Adrenal gland (tissue), 12 donors: ENCODE measurements around the gene HOXB13. TPM values are rescaled to one million over a fixed set of nuclear protein-coding genes. Genes with fewer than 3 reads are reported as not detected.

ENCODE experiments used
- DNase-seq, 7 donors: peaks; one replicate each; pipeline ENCODE4 v3.0.0-alpha.2; 2019 to 2020
- H3K27ac ChIP-seq, 5 donors: fragments of 200-600 bp; sonication (generic) in 4 of 5; 1 replicate in 3 of 5; 2 replicates in 2 of 5; pipeline versions ENCODE4 v1.5.1 to v1.8.0; 2016 to 2020; ENCODE audit warnings: mild to moderate bottlenecking in 1 of 5
- H3K27me3 ChIP-seq: fragments of 200-600 bp; 2 replicates; pipeline ENCODE4 v1.8.0; 2021
- H3K36me3 ChIP-seq, 2 donors: fragments of 200-600 bp; replicated peaks in 1 of 2; 1 replicate in 1 of 2; 2 replicates in 1 of 2; pipeline versions ENCODE4 v1.5.1 to v1.8.0; 2018 to 2022
- H3K4me1 ChIP-seq, 2 donors: fragments of 200-600 bp; replicated peaks in 1 of 2; 1 replicate in 1 of 2; 2 replicates in 1 of 2; pipeline versions ENCODE4 v1.5.1 to v1.8.0; 2018 to 2021
- H3K4me3 ChIP-seq, 4 donors: fragments of 200-600 bp; sonication (generic) in 3 of 4; one replicate each; pipeline ENCODE4 v1.5.1; 2016 to 2018
- H3K9me3 ChIP-seq, 3 donors: fragments of 200-600 bp; sonication (generic) in 1 of 3; replicated peaks in 1 of 3; 1 replicate in 2 of 3; 2 replicates in 1 of 3; pipeline versions ENCODE4 v1.5.1 to v1.8.0; 2016 to 2021
- POLR2A ChIP-seq, 2 donors: fragments of 450-650 bp; IDR thresholded peaks; one replicate each; pipeline ENCODE4 v1.6.1; 2017; ENCODE audit warnings: antibody characterized with exemption in 2 of 2, mild to moderate bottlenecking in 2 of 2, moderate library complexity in 1 of 2
- WGBS, 4 donors: extraction: QIAGEN DNeasy Blood & Tissue Kit in 2 of 4; methylation state at CpG; one replicate each; pipeline versions ENCODE4 v1.1.5 to v1.1.7; 2013 to 2017; 5-methylcytosine and 5-hydroxymethylcytosine counted together
- intact Hi-C, 2 donors: fragments of 100-400 bp; cut with DNase I; formaldehyde crosslinking; loops; one replicate each; pipeline versions ENCODE4 v1.14.1 to v1.15.0; 2022 to 2023
- polyA plus RNA-seq, 3 donors: library from polyadenylated mRNA; stranded (reverse); fragments of 200-250 nt in 2 of 3; fragments of 350-450 nt in 1 of 3; fragmentation: Illumina TruSeq in 1 of 3; extraction: RNeasy Lipid Tissue Mini Kit (QIAGEN cat#74804) in 1 of 3; gene quantifications; one replicate each; pipeline ENCODE4 v1.2.3, GENCODE V29; 2013 to 2014
- total RNA-seq, 9 donors: library from RNA; depleted of rRNA in 4 of 9; stranded (reverse); fragments of >200 nt in 4 of 9; fragments of 120-200 nt in 1 of 9; fragmentation: NEBNext Ultra II Directional in 1 of 9; extraction: Animal tissue kit (Norgen Biotek cat#: 25700) in 1 of 9; gene quantifications; one replicate each; pipeline versions ENCODE4 v1.1.0 to v1.2.4, GENCODE V29; 2013 to 2023
- TF ChIP-seq, protein P1 (sequence below), 6 experiments: fragments of 450-650 bp in 4 of 6; fragments of 200-600 bp in 2 of 6; sonication (generic) in 1 of 6; IDR thresholded peaks; 1 replicate in 5 of 6; 2 replicates in 1 of 6; pipeline versions ENCODE4 v1.5.1 to v1.8.0; 2016 to 2021; ENCODE audit warnings: antibody characterized with exemption in 6 of 6, mild to moderate bottlenecking in 2 of 6, moderate library complexity in 1 of 6
- donor health status: healthy with polysubstance abuse.
- donor health status: Bipolar disorder and iron deficiency.
- donor health status: DM: yes; HTN: yes; CAD: no.
- donor health status: DM: no; HTN: no; CAD: no.
- donor health status: DM: no; HTN: no; CAD: no.
- donor health status: DM: yes; HTN: yes; CAD: no.

The HOXB13 gene
- total and polyA plus RNA-seq, 12 donors = 0.07 to 0.11 TPM; not detected in 10

DNA sequence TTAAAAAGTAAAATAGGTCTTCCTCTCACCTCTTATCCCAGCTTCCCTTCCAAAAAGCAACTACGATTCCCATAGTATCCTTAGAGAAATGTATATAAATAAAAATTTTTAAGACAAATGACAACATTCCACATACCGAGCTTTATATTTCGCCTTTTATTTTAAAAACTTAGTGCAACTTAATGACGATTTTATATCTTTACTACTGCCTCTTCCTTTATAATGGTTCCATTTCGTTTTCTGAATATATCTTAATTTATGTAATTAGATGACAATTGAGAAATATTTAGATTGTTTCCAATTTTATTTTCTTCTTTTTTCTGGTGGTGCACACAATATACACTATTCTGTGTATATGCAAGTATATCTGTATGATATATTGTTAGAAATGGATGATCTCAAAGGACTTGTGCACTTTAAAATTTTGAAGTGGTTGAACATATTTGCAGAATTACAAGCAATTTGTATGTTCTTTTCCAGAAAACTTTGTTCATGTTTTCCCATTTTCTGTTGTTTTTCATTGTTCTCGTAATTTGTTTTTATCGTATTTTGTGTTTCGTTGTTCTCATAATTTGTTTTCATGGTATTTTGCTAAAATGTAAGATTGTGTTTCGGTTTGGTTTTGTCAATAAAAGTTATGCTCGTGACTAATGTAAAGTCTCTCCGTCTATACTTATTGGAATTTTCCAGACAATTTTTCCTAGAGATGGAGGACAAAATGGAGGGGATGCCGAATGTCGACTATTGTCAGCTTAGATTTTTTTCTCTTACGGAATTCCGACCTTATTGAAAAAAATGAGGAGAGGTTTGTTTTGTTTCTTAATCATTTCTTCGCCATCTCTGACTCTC lies 20.4 kb upstream of the HOXB13 start:
- Histone ChIP-seq H3K27me3 (peaks cover 98% of the 10 kb centered on the region), H3K4me1 (peaks cover 0 to 8% of the 10 kb centered on the region in 2 donors), H3K36me3 (no peaks in the 10 kb centered on the region), H3K27ac (no peak overlapping the region), H3K4me3 (no peak overlapping the region), H3K9me3 (peaks cover 0 to 4% (median 0%) of the 10 kb centered on the region in 3 donors)
- 22 to 34% (median 31%) methylated on average over 16 of the region's 16 CpGs for whole genome bisulfite sequencing, 4 donors
- TF ChIP-seq, protein P1, sequence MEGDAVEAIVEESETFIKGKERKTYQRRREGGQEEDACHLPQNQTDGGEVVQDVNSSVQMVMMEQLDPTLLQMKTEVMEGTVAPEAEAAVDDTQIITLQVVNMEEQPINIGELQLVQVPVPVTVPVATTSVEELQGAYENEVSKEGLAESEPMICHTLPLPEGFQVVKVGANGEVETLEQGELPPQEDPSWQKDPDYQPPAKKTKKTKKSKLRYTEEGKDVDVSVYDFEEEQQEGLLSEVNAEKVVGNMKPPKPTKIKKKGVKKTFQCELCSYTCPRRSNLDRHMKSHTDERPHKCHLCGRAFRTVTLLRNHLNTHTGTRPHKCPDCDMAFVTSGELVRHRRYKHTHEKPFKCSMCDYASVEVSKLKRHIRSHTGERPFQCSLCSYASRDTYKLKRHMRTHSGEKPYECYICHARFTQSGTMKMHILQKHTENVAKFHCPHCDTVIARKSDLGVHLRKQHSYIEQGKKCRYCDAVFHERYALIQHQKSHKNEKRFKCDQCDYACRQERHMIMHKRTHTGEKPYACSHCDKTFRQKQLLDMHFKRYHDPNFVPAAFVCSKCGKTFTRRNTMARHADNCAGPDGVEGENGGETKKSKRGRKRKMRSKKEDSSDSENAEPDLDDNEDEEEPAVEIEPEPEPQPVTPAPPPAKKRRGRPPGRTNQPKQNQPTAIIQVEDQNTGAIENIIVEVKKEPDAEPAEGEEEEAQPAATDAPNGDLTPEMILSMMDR (IDR thresholded peaks at IDR 0.05) = no peak
- TF ChIP-seq POLR2A (IDR thresholded peaks at IDR 0.05) = no peak
- intact Hi-C loops = no loop called here
- DNase-seq = no peak

- Histone ChIP-seq H3K27me3 (peaks cover 98% of the 10 kb centered on the region), H3K4me1 (no peaks in the 10 kb centered on the region), H3K36me3 (no peaks in the 10 kb centered on the region), H3K27ac (no peak overlapping the region), H3K9me3 (peaks cover 0 to 4% (median 0%) of the 10 kb centered on the region in 3 donors), H3K4me3 (no peak overlapping the region)
- TF ChIP-seq POLR2A (IDR thresholded peaks at IDR 0.05) = no peak
- TF ChIP-seq, protein P1 (IDR thresholded peaks at IDR 0.05) = no peak
- intact Hi-C loops = no loop called here
- no peak for DNase-seq
- WGBS, 4 donors = 10 to 16% (median 12%) methylated on average over 23 to 53 of the region's 53 CpGs
Measured at GRCh38 chr17:48747445-48748363, 19.2 kb upstream of the HOXB13 start.

- no peaks in the 10 kb centered on the region for H3K36me3 ChIP-seq
- intact Hi-C loops = no loop called here
- H3K4me1 ChIP-seq = no peaks in the 10 kb centered on the region
- no peak for TF ChIP-seq POLR2A (IDR thresholded peaks at IDR 0.05)
- TF ChIP-seq, protein P1 (IDR thresholded peaks at IDR 0.05) = no peak
- WGBS, 4 donors = 3 to 8% (median 7%) methylated on average over 16 to 21 of the region's 21 CpGs
- peaks cover 98% of the 10 kb centered on the region for H3K27me3 ChIP-seq
- no peak overlapping the region for H3K4me3 ChIP-seq
- no peak for DNase-seq
- H3K9me3 ChIP-seq = peaks cover 0 to 4% (median 0%) of the 10 kb centered on the region in 3 donors
- H3K27ac ChIP-seq = no peak overlapping the region
Measured at GRCh38 chr17:48746916-48747444, 18.4 kb upstream of the HOXB13 start.
